IMR-90 (cell line): Measurements from ENCODE around the gene SDK1. TPM values are rescaled to one million over a fixed set of nuclear protein-coding genes. Genes with fewer than 3 reads are reported as not detected.

Source experiments
- ATAC-seq: fragments of 200-7000 bp; cut with Tn5 transposase; 2 replicates; pipeline ENCODE4 v1.9.1; 2020; ENCODE audit warnings: low read depth, mild to moderate bottlenecking, moderate library complexity
- BruUV-seq: library from RNA; stranded (reverse); fragments of 400-500 nt; replicated peaks from 2 replicates; lab custom pipeline; 2021; lab: Mats Ljungman, UMichigan
- CTCF ChIA-PET: fragments of 300-600 bp; formaldehyde crosslinking; extraction: SDS; loops from one replicate; lab custom pipeline; 2021; ENCODE audit warnings: antibody characterized with exemption; lab: Yijun Ruan, JAX
- POLR2A ChIA-PET: fragments of 300-600 bp; sonication (Branson Sonifier 250); formaldehyde crosslinking; loops from one replicate; lab custom pipeline; 2022; ENCODE audit warnings: antibody characterized with exemption; ENCODE audit not compliant: unreplicated experiment; lab: Charles Lee
- DNase-seq: peaks from one replicate; pipeline ENCODE4 v3.0.0; 2013
- H2AFZ ChIP-seq: replicated peaks from 2 replicates; pipeline ENCODE3; 2013; ENCODE audit warnings: low read length, mild to moderate bottlenecking; ENCODE audit not compliant: poor library complexity
- H2AK5ac ChIP-seq: 2 replicates; pipeline ENCODE4 v1.6.1; 2013; ENCODE audit warnings: low read depth, low read length, inconsistent platforms
- H2AK9ac ChIP-seq: replicated peaks from 2 replicates; pipeline ENCODE3; 2013; ENCODE audit warnings: mild to moderate bottlenecking, low read depth, low read length, moderate library complexity; ENCODE audit not compliant: poor library complexity
- H2BK120ac ChIP-seq: 2 replicates; pipeline ENCODE4 v1.6.1; 2013; ENCODE audit warnings: low read depth, low read length, inconsistent platforms
- H2BK15ac ChIP-seq: 3 replicates; pipeline ENCODE4 v1.6.1; 2013; ENCODE audit warnings: low read depth, low read length, inconsistent platforms
- H2BK20ac ChIP-seq: 2 replicates; pipeline ENCODE4 v1.6.1; 2013; ENCODE audit warnings: low read depth, mild to moderate bottlenecking, inconsistent platforms, low read length, moderate library complexity
- H2BK5ac ChIP-seq: 2 replicates; pipeline ENCODE4 v1.6.1; 2013; ENCODE audit warnings: mild to moderate bottlenecking, low read depth, low read length, inconsistent platforms; ENCODE audit not compliant: poor library complexity, severe bottlenecking
- H3K14ac ChIP-seq: replicated peaks from 2 replicates; pipeline ENCODE4 v1.6.1; 2013; ENCODE audit warnings: low read depth, low read length, inconsistent platforms
- H3K18ac ChIP-seq: 2 replicates; pipeline ENCODE4 v1.6.1; 2013; ENCODE audit warnings: low read depth, low read length, control low read depth
- H3K23ac ChIP-seq: 2 replicates; pipeline ENCODE4 v1.6.1; 2013; ENCODE audit warnings: low read depth, low read length, inconsistent platforms
- H3K27ac ChIP-seq: 2 replicates; pipeline ENCODE4 v1.5.1; 2013; ENCODE audit warnings: mild to moderate bottlenecking, control low read depth, low read length; ENCODE audit not compliant: insufficient read depth
- H3K27me3 ChIP-seq: 2 replicates; pipeline ENCODE4 v1.6.1; 2013; ENCODE audit warnings: low read length; ENCODE audit not compliant: control insufficient read depth, insufficient read depth
- H3K36me3 ChIP-seq: 2 replicates; pipeline ENCODE4 v1.6.1; 2013; ENCODE audit warnings: low read length, mixed read lengths; ENCODE audit not compliant: control insufficient read depth, insufficient read depth
- H3K4ac ChIP-seq: 2 replicates; pipeline ENCODE4 v1.6.1; 2013; ENCODE audit warnings: low read depth, low read length, inconsistent platforms
- H3K4me1 ChIP-seq: 2 replicates; pipeline ENCODE4 v1.6.1; 2013; ENCODE audit warnings: low read length, mixed read lengths; ENCODE audit not compliant: control insufficient read depth, insufficient read depth
- H3K4me2 ChIP-seq: 2 replicates; pipeline ENCODE4 v1.6.1; 2013; ENCODE audit warnings: low read depth, mild to moderate bottlenecking, control low read depth, low read length, moderate library complexity
- H3K4me3 ChIP-seq: 2 replicates; pipeline ENCODE4 v1.5.1; 2013; ENCODE audit warnings: low read depth, mild to moderate bottlenecking, control low read depth, low read length, moderate library complexity; ENCODE audit not compliant: insufficient read depth
- H3K56ac ChIP-seq: 2 replicates; pipeline ENCODE4 v1.6.1; 2013; ENCODE audit warnings: low read length, inconsistent platforms; ENCODE audit not compliant: insufficient read depth; ENCODE audit errors: extremely low read depth
- H3K79me1 ChIP-seq, 2 experiments: 2 replicates each; pipeline ENCODE4 v1.6.1; 2013; ENCODE audit warnings: low read length in 2 of 2, inconsistent platforms in 1 of 2, low read depth in 1 of 2
- H3K9ac ChIP-seq: 2 replicates; pipeline ENCODE4 v1.6.1; 2013; ENCODE audit warnings: low read depth, low read length, control low read depth
- H3K9me1 ChIP-seq: 2 replicates; pipeline ENCODE4 v1.6.1; 2013; ENCODE audit warnings: low read length, inconsistent platforms; ENCODE audit not compliant: insufficient read depth
- H3K9me3 ChIP-seq: 2 replicates; pipeline ENCODE4 v1.6.1; 2013; ENCODE audit warnings: low read length; ENCODE audit not compliant: control insufficient read depth, insufficient read depth
- H4K20me1 ChIP-seq: 2 replicates; pipeline ENCODE4 v1.6.1; 2013; ENCODE audit warnings: low read length, inconsistent platforms; ENCODE audit not compliant: insufficient read depth
- H4K5ac ChIP-seq: 2 replicates; pipeline ENCODE4 v1.6.1; 2013; ENCODE audit warnings: mild to moderate bottlenecking, low read depth, low read length, control low read depth
- H4K8ac ChIP-seq, 2 experiments: 2 replicates each; pipeline ENCODE4 v1.6.1; 2013; ENCODE audit warnings: low read depth in 2 of 2, low read length in 2 of 2, control low read depth in 1 of 2, inconsistent platforms in 1 of 2
- H4K91ac ChIP-seq: 2 replicates; pipeline ENCODE4 v1.6.1; 2013; ENCODE audit warnings: low read depth, low read length, inconsistent platforms; ENCODE audit not compliant: insufficient read depth
- BHLHE40 ChIP-seq: fragments of 150-350 bp; IDR thresholded peaks from 2 replicates; pipeline ENCODE4 v1.6.1; 2016; ENCODE audit warnings: mild to moderate bottlenecking, low read depth, low read length
- CEBPB ChIP-seq: IDR thresholded peaks from 2 replicates; pipeline ENCODE4 v1.6.1; 2012; ENCODE audit warnings: low read depth, low read length, improper control_type of control experiment
- CHD1 ChIP-seq: IDR thresholded peaks from 2 replicates; pipeline ENCODE4 v1.6.1; 2012; ENCODE audit warnings: low read depth, low read length, improper control_type of control experiment
- FOS ChIP-seq: fragments of 150-350 bp; IDR thresholded peaks from 2 replicates; pipeline ENCODE4 v1.6.1; 2016; ENCODE audit warnings: low read depth, low read length
- MAFK ChIP-seq: IDR thresholded peaks from 2 replicates; pipeline ENCODE4 v1.6.1; 2012; ENCODE audit warnings: low read depth, low read length, improper control_type of control experiment
- MAZ ChIP-seq: IDR thresholded peaks from 2 replicates; pipeline ENCODE4 v1.6.1; 2012; ENCODE audit warnings: low read depth, mild to moderate bottlenecking, low read length, improper control_type of control experiment, moderate library complexity, borderline replicate concordance
- MXI1 ChIP-seq: IDR thresholded peaks from 2 replicates; pipeline ENCODE4 v1.6.1; 2012; ENCODE audit warnings: low read depth, mild to moderate bottlenecking, low read length, moderate library complexity, borderline replicate concordance
- NFE2L2 ChIP-seq: fragments of 150-350 bp; IDR thresholded peaks from 2 replicates; pipeline ENCODE4 v1.6.1; 2016; ENCODE audit warnings: low read depth, mild to moderate bottlenecking, low read length
- POLR2A ChIP-seq: IDR thresholded peaks from 2 replicates; pipeline ENCODE4 v1.6.1; 2012; ENCODE audit warnings: mild to moderate bottlenecking, low read depth, low read length
- RAD21 ChIP-seq: IDR thresholded peaks from 2 replicates; pipeline ENCODE4 v1.6.1; 2012; ENCODE audit warnings: low read length, improper control_type of control experiment
- RCOR1 ChIP-seq: IDR thresholded peaks from 2 replicates; pipeline ENCODE4 v1.6.1; 2012; ENCODE audit warnings: mild to moderate bottlenecking, low read length, improper control_type of control experiment; ENCODE audit not compliant: insufficient replicate concordance
- RFX5 ChIP-seq: IDR thresholded peaks from 2 replicates; pipeline ENCODE4 v1.8.0; 2012; ENCODE audit warnings: low read depth, mild to moderate bottlenecking, low read length, moderate library complexity
- SMC3 ChIP-seq: fragments of 150-350 bp; IDR thresholded peaks from 2 replicates; pipeline ENCODE4 v1.6.1; 2016; ENCODE audit warnings: low read depth, mild to moderate bottlenecking, antibody characterized with exemption, low read length, moderate library complexity
- WGBS, 2 experiments: methylation state at CpG; one replicate each; pipeline versions ENCODE4 v1.1.5 to v1.1.7; 2013; ENCODE audit warnings: missing lambda C conversion rate in 2 of 2; ENCODE audit not compliant: insufficient read length in 1 of 2; ENCODE audit errors: extremely low coverage in 2 of 2; 5-methylcytosine and 5-hydroxymethylcytosine counted together
- dilution Hi-C: fragments of 300-500 bp; cut with HindIII; formaldehyde crosslinking; loops from one replicate; pipeline ENCODE4 v1.14.3; 2018; ENCODE audit warnings: low sequenced_read_pairs; ENCODE audit not compliant: unreplicated experiment
- in situ Hi-C: fragments of 300-500 bp; cut with MboI; formaldehyde crosslinking; loops from 3 replicates; pipeline ENCODE4 v1.14.3; 2019; ENCODE audit warnings: low sequenced_read_pairs, inconsistent platforms, mixed read lengths
- intact Hi-C: fragments of 100-400 bp; cut with micrococcal nuclease; formaldehyde crosslinking; loops from 2 replicates; pipeline ENCODE4 v1.10.0; 2022
- polyA plus RNA-seq, 3 experiments: library from polyadenylated mRNA; depleted of rRNA; stranded (reverse); fragments of >200 nt; gene quantifications; 2 replicates each; pipeline ENCODE4 v1.2.3, GENCODE V29; 2012; ENCODE audit warnings: low replicate concordance in 1 of 3
- total RNA-seq: library from RNA; depleted of rRNA; stranded (reverse); fragments of >200 nt; gene quantifications from 2 replicates; pipeline ENCODE4 v1.2.3, GENCODE V29; 2012
- TF ChIP-seq, protein P1 (sequence below): conservative IDR thresholded peaks from 2 replicates; pipeline ENCODE4 v1.5.1; 2012; ENCODE audit warnings: mild to moderate bottlenecking, low read depth, low read length, improper control_type of control experiment
- TF ChIP-seq, protein P2 (sequence below): fragments of 150-350 bp; IDR thresholded peaks from 2 replicates; pipeline ENCODE4 v1.6.1; 2017; ENCODE audit warnings: mild to moderate bottlenecking, antibody characterized with exemption, low read length, low read depth
- TF ChIP-seq, protein P3 (sequence below): fragments of 150-350 bp; IDR thresholded peaks from 2 replicates; pipeline ENCODE4 v1.6.1; 2016; ENCODE audit warnings: low read depth, mild to moderate bottlenecking, low read length, moderate library complexity, borderline replicate concordance

The SDK1 gene
- total and polyA plus RNA-seq, 2 of the 4 experiments (the other 2 are of a cell fraction), result 1.5 to 1.6 TPM

DNA sequence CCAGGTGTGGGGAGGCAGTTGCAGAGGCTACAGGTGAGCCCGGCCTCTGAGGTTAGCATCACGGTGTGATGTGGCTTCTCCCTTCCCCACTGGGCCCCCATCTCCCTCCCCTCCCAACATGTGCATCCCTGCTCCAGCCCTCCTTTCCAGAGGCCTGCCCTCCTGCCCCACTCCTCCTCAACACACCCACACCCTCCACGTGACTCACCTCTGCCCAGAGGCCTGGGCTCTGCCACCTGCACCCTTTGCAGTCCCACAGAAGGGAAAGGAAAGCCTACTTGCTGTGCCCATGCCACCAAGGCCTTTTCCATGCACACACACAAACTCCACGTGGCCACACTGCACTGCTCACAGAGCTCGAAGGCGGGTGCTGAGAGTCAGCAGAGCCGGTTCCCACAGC is 880.4 kb downstream of the SDK1 start:
- Histone ChIP-seq H2AK5ac (no peak overlapping the region), H3K9ac (no peak overlapping the region), H4K5ac (no peak overlapping the region), H4K8ac (no peak overlapping the region), H2BK20ac (no peak overlapping the region), H3K4ac (no peak overlapping the region), H3K9me1 (no peaks in the 10 kb centered on the region), H3K4me1 (no peaks in the 10 kb centered on the region), H3K27ac (no peak overlapping the region), H3K4me2 (no peak overlapping the region), H3K27me3 (no peaks in the 10 kb centered on the region), H2BK15ac (no peak overlapping the region), H4K20me1 (no peaks in the 10 kb centered on the region), H4K91ac (no peak overlapping the region), H3K36me3 (no peaks in the 10 kb centered on the region), H2AK9ac (no peak overlapping the region), H3K18ac (no peak overlapping the region), H3K56ac (no peak overlapping the region), H3K4me3 (no peak overlapping the region), H2AFZ (no peak overlapping the region), H3K79me1 (no peaks in the 10 kb centered on the region), H3K23ac (no peak overlapping the region), H3K9me3 (peaks cover 24% of the 10 kb centered on the region), H3K14ac (no peak overlapping the region), H2BK5ac (no peak overlapping the region), H2BK120ac (no peak overlapping the region)
- no peak for ATAC-seq
- ChIA-PET CTCF (no interaction called here), POLR2A (no interaction called here)
- dilution Hi-C loops (no loop called here), intact Hi-C loops (no loop called here), in situ Hi-C loops (no loop called here)
- TF ChIP-seq CHD1 (no peak), RFX5 (no peak), MAZ (no peak), BHLHE40 (no peak), CEBPB (no peak), NFE2L2 (no peak), FOS (no peak), SMC3 (no peak), RAD21 (no peak), MXI1 (no peak), RCOR1 (no peak), POLR2A (no peak), MAFK (no peak)
- TF ChIP-seq, protein P1, sequence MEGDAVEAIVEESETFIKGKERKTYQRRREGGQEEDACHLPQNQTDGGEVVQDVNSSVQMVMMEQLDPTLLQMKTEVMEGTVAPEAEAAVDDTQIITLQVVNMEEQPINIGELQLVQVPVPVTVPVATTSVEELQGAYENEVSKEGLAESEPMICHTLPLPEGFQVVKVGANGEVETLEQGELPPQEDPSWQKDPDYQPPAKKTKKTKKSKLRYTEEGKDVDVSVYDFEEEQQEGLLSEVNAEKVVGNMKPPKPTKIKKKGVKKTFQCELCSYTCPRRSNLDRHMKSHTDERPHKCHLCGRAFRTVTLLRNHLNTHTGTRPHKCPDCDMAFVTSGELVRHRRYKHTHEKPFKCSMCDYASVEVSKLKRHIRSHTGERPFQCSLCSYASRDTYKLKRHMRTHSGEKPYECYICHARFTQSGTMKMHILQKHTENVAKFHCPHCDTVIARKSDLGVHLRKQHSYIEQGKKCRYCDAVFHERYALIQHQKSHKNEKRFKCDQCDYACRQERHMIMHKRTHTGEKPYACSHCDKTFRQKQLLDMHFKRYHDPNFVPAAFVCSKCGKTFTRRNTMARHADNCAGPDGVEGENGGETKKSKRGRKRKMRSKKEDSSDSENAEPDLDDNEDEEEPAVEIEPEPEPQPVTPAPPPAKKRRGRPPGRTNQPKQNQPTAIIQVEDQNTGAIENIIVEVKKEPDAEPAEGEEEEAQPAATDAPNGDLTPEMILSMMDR, result no peak
- TF ChIP-seq, protein P2, sequence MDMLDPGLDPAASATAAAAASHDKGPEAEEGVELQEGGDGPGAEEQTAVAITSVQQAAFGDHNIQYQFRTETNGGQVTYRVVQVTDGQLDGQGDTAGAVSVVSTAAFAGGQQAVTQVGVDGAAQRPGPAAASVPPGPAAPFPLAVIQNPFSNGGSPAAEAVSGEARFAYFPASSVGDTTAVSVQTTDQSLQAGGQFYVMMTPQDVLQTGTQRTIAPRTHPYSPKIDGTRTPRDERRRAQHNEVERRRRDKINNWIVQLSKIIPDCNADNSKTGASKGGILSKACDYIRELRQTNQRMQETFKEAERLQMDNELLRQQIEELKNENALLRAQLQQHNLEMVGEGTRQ, result no peak
- TF ChIP-seq, protein P3, sequence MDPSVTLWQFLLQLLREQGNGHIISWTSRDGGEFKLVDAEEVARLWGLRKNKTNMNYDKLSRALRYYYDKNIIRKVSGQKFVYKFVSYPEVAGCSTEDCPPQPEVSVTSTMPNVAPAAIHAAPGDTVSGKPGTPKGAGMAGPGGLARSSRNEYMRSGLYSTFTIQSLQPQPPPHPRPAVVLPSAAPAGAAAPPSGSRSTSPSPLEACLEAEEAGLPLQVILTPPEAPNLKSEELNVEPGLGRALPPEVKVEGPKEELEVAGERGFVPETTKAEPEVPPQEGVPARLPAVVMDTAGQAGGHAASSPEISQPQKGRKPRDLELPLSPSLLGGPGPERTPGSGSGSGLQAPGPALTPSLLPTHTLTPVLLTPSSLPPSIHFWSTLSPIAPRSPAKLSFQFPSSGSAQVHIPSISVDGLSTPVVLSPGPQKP, result no peak
- 80% methylated on average over 1 of the region's 7 CpGs; no CpG with 5 or more reads in 1 of the 2 experiments for WGBS, 2 experiments
- no TSS peak for BruUV-seq
- no peak for DNase-seq
